Osteocyte (in vitro differentiated cells): ENCODE results near the gene CTNNBL1. TPM values are rescaled to one million over a fixed set of nuclear protein-coding genes. Genes with fewer than 3 reads are reported as not detected.

Source experiments
- DNase-seq: peaks from one replicate; pipeline ENCODE4 v3.0.0; 2021; ENCODE audit warnings: mixed read lengths; ENCODE audit not compliant: unreplicated experiment; ENCODE audit errors: extremely low spot score
- H3K27ac Mint-ChIP-seq: one replicate; pipeline ENCODE4 v1.8.0; 2021; ENCODE audit warnings: mild to moderate bottlenecking, mixed read lengths; ENCODE audit not compliant: unreplicated experiment
- H3K27me3 Mint-ChIP-seq: one replicate; pipeline ENCODE4 v1.8.0; 2021; ENCODE audit warnings: mixed read lengths; ENCODE audit not compliant: unreplicated experiment
- H3K36me3 Mint-ChIP-seq: one replicate; pipeline ENCODE4 v1.8.0; 2021; ENCODE audit warnings: mixed read lengths; ENCODE audit not compliant: unreplicated experiment
- H3K4me1 Mint-ChIP-seq: one replicate; pipeline ENCODE4 v1.8.0; 2021; ENCODE audit warnings: mixed read lengths; ENCODE audit not compliant: unreplicated experiment
- H3K4me3 Mint-ChIP-seq: one replicate; pipeline ENCODE4 v1.8.0; 2021; ENCODE audit warnings: mild to moderate bottlenecking, moderate library complexity, mixed read lengths; ENCODE audit not compliant: unreplicated experiment
- H3K9me3 Mint-ChIP-seq: one replicate; pipeline ENCODE4 v1.8.0; 2021; ENCODE audit warnings: mixed read lengths; ENCODE audit not compliant: unreplicated experiment
- total RNA-seq: library from RNA; stranded (reverse); gene quantifications from 2 replicates; pipeline ENCODE4 v1.2.1, GENCODE V29; 2021
- TF ChIP-seq, protein P1 (sequence below): fragments of 200-600 bp; sonication (generic); IDR thresholded peaks from 2 replicates; pipeline ENCODE4 v1.5.0; 2021; ENCODE audit warnings: antibody characterized with exemption, mild to moderate bottlenecking, moderate library complexity

Gene CTNNBL1
- total RNA-seq, 1 donor from 2014 or later = 43.4 TPM

DNA sequence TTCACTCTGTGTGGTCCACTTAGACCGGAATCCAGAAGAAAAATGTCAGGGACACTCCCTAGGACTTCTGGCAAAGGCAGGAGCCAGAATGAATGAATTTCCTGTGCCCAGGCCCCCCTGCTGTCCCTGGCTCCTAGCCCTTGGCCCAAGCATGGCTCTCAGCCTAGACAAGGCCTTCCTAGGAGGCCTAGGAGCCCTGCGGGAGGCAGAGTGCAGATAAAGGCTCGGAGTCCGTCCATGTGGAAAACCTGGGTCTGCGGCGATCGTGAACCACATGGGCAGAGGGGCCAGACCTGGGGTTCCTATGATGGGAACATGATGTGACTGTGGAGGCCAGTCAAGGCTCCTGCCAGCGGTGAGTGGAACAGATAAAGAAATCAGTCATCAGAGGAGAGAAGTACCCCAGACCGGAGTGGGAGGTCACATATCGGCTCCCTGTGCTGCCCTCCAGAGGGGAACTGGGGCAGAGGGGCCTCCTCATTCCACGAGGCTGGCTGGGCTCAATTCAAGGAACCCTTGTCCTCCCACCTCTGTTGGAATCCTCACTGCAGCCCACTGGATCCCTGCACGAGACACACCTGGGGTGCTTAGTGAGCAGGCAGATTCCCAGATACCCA, 203.2 kb downstream of the CTNNBL1 start:
- H3K4me3 Mint-ChIP-seq = no peak overlapping the region
- H3K27ac Mint-ChIP-seq = no peak overlapping the region
- TF ChIP-seq, protein P1, sequence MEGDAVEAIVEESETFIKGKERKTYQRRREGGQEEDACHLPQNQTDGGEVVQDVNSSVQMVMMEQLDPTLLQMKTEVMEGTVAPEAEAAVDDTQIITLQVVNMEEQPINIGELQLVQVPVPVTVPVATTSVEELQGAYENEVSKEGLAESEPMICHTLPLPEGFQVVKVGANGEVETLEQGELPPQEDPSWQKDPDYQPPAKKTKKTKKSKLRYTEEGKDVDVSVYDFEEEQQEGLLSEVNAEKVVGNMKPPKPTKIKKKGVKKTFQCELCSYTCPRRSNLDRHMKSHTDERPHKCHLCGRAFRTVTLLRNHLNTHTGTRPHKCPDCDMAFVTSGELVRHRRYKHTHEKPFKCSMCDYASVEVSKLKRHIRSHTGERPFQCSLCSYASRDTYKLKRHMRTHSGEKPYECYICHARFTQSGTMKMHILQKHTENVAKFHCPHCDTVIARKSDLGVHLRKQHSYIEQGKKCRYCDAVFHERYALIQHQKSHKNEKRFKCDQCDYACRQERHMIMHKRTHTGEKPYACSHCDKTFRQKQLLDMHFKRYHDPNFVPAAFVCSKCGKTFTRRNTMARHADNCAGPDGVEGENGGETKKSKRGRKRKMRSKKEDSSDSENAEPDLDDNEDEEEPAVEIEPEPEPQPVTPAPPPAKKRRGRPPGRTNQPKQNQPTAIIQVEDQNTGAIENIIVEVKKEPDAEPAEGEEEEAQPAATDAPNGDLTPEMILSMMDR = peak; percentile 32
- peaks cover 11% of the 10 kb centered on the region for H3K4me1 Mint-ChIP-seq
- H3K9me3 Mint-ChIP-seq = no peaks in the 10 kb centered on the region
- H3K27me3 Mint-ChIP-seq = peaks cover 16% of the 10 kb centered on the region
- no peak for DNase-seq
- H3K36me3 Mint-ChIP-seq = peaks cover 2% of the 10 kb centered on the region

DNA sequence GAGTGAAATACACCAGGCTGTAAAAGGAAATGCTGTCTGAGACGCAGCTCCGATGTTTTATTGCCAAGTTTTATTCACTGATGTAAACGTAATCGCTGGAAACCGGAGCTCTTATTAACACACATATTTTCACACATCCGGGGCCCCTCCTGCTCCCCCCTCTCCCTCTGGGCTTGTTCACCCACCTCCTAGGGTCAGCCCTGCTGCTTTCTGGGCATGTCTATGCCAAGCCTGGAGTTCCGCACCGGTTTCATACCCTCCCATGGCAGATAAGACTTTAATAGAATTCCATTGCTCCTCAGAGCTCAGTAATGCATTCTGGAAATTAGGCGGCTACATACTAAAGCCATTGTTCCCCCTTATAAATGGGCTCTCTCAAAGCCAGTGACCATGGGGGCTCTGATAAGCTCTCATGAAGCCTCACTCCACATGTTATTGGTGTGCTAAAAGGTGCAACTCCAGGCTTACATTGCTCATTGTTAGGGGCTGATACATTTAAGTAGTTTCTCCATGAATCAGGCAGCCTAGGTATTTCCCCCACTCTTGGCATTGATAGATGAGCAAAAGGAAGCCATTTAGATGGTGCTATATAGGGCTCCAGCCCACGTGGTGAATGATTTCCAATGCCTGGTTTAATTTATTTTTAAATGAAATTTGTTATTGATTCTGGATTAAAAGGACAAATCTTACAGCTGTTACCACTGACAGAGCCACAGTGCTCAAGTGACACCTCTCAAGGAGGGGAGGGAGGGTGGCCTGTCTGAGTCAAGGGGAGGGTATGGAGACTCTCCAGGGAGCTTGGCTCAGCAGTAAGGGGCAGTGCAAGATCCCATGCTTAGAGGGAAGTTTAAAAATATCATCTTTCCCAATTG, 204.6 kb downstream of the CTNNBL1 start:
- Mint-ChIP-seq H3K27me3 (peaks cover 13% of the 10 kb centered on the region), H3K36me3 (no peaks in the 10 kb centered on the region), H3K4me1 (peaks cover 15% of the 10 kb centered on the region), H3K4me3 (no peak overlapping the region), H3K9me3 (no peaks in the 10 kb centered on the region), H3K27ac (no peak overlapping the region)
- TF ChIP-seq, protein P1 = no peak
- DNase-seq = no peak

DNA sequence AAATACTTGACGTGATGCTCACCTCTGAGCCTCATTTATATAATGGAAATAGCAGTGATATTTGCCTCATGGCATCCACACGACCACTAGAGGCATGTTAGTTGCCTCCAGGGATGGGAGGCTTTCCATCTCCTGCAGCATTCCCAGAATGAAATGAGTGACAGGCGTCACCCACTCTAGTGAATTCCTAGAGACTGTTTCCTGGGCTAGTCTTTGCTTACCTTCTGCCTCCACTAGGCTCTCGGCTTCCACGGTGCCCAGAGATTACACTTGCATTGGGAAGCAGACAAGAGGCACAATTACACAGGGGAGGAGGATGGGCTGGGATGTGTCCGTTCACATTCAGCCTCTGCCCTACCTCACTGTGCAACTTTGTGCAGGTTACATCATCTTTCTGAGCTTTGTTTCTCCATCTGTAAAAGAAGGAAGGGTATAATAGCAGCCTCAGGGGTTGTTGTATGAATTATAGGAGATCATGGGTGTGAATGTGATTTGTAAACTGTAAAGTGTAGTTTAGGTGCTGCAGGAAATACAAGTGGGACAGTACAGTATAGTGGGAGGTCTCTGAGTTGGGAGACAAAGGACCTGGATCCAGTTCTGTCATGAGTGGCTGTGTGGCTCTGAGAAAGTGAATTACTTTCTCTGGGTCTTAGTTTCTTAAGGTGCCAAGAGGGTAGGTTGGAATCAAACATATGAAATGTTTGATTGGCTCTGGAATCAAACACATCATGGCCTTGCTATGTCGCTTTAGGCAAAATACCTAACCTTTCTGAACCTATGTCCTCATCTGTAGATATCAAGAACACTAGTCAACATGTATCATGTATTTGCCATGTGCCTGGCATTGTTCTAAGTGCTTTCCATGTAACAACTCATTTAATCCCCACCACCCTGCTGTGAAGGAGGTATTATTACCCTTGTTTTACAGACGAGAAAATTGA, 205.5 kb downstream of the CTNNBL1 start:
- Mint-ChIP-seq H3K36me3 (no peaks in the 10 kb centered on the region), H3K4me1 (peaks cover 20% of the 10 kb centered on the region), H3K9me3 (no peaks in the 10 kb centered on the region), H3K27me3 (peaks cover 12% of the 10 kb centered on the region), H3K27ac (no peak overlapping the region), H3K4me3 (no peak overlapping the region)
- TF ChIP-seq, protein P1 = no peak
- no peak for DNase-seq

DNA sequence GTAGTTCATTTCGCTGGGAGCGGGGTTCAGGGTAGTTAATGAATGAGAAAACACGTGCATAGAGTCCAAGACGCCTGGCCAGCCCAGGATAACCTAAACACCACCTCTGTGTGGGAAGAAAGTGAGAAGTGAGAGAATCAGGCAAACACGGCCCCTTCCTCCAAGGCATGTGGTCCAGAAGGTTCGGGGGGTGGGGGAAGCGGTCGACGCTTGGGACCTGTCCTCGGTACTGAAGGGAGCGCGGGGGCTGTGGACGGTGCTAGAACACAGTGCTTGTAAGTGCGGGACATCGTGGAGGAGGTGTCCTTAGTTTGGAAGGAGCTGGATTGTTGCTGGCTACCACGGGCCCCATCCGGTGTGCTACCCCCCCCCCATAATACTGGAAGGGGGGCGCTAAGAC, 207.4 kb downstream of the CTNNBL1 start:
- TF ChIP-seq, protein P1 = no peak
- no peak for DNase-seq
- Mint-ChIP-seq H3K4me3 (no peak overlapping the region), H3K27ac (no peak overlapping the region), H3K4me1 (peaks cover 31% of the 10 kb centered on the region), H3K27me3 (peaks cover 12% of the 10 kb centered on the region), H3K36me3 (no peaks in the 10 kb centered on the region), H3K9me3 (no peaks in the 10 kb centered on the region)
